Retinal pigment epithelial cell (primary cell): ENCODE results near the gene PPP1R1C.

Experiments used
- DNase-seq: peaks from one replicate; pipeline ENCODE4 v3.0.0-alpha.2; 2010; ENCODE audit warnings: low read depth
- H3K4me3 ChIP-seq: 2 replicates; pipeline ENCODE4 v1.5.1; 2011; ENCODE audit warnings: mild to moderate bottlenecking, low read length, control low read depth, moderate library complexity
- CTCF ChIP-seq: conservative IDR thresholded peaks from 2 replicates; pipeline ENCODE4 v1.5.1; 2011; ENCODE audit warnings: low read depth, low read length, control low read depth, inconsistent platforms

Gene PPP1R1C

GRCh38 chr2:182113334-182113733 is 127.7 kb downstream of the PPP1R1C start:
- TF ChIP-seq CTCF = no peak
- DNase-seq = no peak
- H3K4me3 ChIP-seq = no peak overlapping the region

GRCh38 chr2:182115258-182115657 is 129.6 kb downstream of the PPP1R1C start:
- DNase-seq = no peak
- no peak for TF ChIP-seq CTCF
- no peak overlapping the region for H3K4me3 ChIP-seq

- no peak for TF ChIP-seq CTCF
- no peak overlapping the region for H3K4me3 ChIP-seq
- no peak for DNase-seq
These were observed 131.1 kb downstream of the PPP1R1C start for GRCh38 chr2:182116774-182117173.

GRCh38 chr2:182117196-182117595 is 131.5 kb downstream of the PPP1R1C start:
- no peak for TF ChIP-seq CTCF
- no peak for DNase-seq
- no peak overlapping the region for H3K4me3 ChIP-seq

- H3K4me3 ChIP-seq = no peak overlapping the region
- TF ChIP-seq CTCF = no peak
- DNase-seq = no peak
These were observed 143.4 kb downstream of the PPP1R1C start for GRCh38 chr2:182128821-182129707.

- peak; percentile 48 for TF ChIP-seq CTCF
- no peak for DNase-seq
These were observed 147.0 kb downstream of the PPP1R1C start for GRCh38 chr2:182132605-182133004.

GRCh38 chr2:182133195-182133891 is 147.7 kb downstream of the PPP1R1C start:
- DNase-seq = no peak
- no peak for TF ChIP-seq CTCF
- no peak overlapping the region for H3K4me3 ChIP-seq

More at GRCh38 chr2:182132605-182133004, 147.0 kb downstream of the PPP1R1C start:
- H3K4me3 ChIP-seq = no peak overlapping the region
